ENCODE results near the gene TDRD3. TPM values are rescaled to one million over a fixed set of nuclear protein-coding genes. Genes with fewer than 3 reads are reported as not detected.

The TDRD3 gene
- total and polyA plus RNA-seq, 2 experiments from 2014 or later, result 13.1 to 13.3 TPM

- H3K36me3 ChIP-seq (ENCODE audit: insufficient read depth), result no peaks in the 10 kb centered on the region
- no peaks in the 10 kb centered on the region; the same call in 2 of the 3 replicates for H3K9me3 Mint-ChIP-seq
- H3K4me3 ChIP-seq, result peak overlapping the region; percentile 57
- TF ChIP-seq EZH2phosphoT487 (IDR thresholded peaks at IDR 0.05; ENCODE audit: unreplicated experiment), result no peak
- TF ChIP-seq EZH2 (IDR thresholded peaks at IDR 0.05; ENCODE audit: low read depth, unreplicated experiment), result no peak
- TF ChIP-seq REST (IDR thresholded peaks at IDR 0.05; ENCODE audit: unreplicated experiment), result no peak
- TF ChIP-seq ZNF462 (CRISPR knock-in tag; IDR thresholded peaks at IDR 0.05), result no peak
- TF ChIP-seq POLR2AphosphoS5 (IDR thresholded peaks at IDR 0.05; ENCODE audit: low read depth), result peak; percentile 93
- TF ChIP-seq ZNF331 (CRISPR knock-in tag; IDR thresholded peaks at IDR 0.05; ENCODE audit: low read depth), result no peak
- no peak; the same call in 1 of the 2 replicates for TF ChIP-seq ETS1 (IDR thresholded peaks at IDR 0.05)
- no peak for TF ChIP-seq STAT1 (IDR thresholded peaks at IDR 0.05; ENCODE audit: unreplicated experiment)
- peaks cover 40% of the 10 kb centered on the region for H3K4me1 Mint-ChIP-seq
- peaks cover 26% of the 10 kb centered on the region for H3K4me1 ChIP-seq (ENCODE audit: insufficient read depth)
- no peaks in the 10 kb centered on the region for H3F3A ChIP-seq (replicated peaks; ENCODE audit: low read depth)
- DNase-seq (ENCODE audit: low spot score) (peak; percentile 94), ATAC-seq (peak; percentile 89)
- H3K27me3 ChIP-seq (ENCODE audit: insufficient read depth), result no peaks in the 10 kb centered on the region
- H3K27ac Mint-ChIP-seq, result peak overlapping the region; percentile 98
- H3K4me2 ChIP-seq, result peak overlapping the region; percentile 81
- H3K9me2 ChIP-seq (ENCODE audit: insufficient read depth), result no peaks in the 10 kb centered on the region
- peak overlapping the region; percentile 87; the same call in 1 of the 2 replicates for H2AFZ ChIP-seq
- no peaks in the 10 kb centered on the region for H4K20me1 ChIP-seq (replicated peaks; ENCODE audit: insufficient read depth)
- no peaks in the 10 kb centered on the region for H3K36me3 Mint-ChIP-seq (ENCODE audit: low read depth)
- H3K27me3 Mint-ChIP-seq (ENCODE audit: insufficient read depth, low read depth, poor library complexity), result peaks cover 10% of the 10 kb centered on the region
- peak overlapping the region; percentile 93 for H3K27ac ChIP-seq (ENCODE audit: low read depth)
- H3K79me2 ChIP-seq (replicated peaks; ENCODE audit: insufficient read depth), result peaks cover 33% of the 10 kb centered on the region
- peak overlapping the region; percentile 95 for H3K4me3 Mint-ChIP-seq
Measured at GRCh38 chr13:60395971-60396782, 843 bp upstream of the TDRD3 start.

Data from GM23338 (cell line).